ENCODE results near the gene AXL. TPM values are rescaled to one million over a fixed set of nuclear protein-coding genes. Genes with fewer than 3 reads are reported as not detected.

The AXL gene
- total and polyA plus RNA-seq, 2 of the 13 experiments (the other 11 are each of a cell fraction or from before 2014, with no cell fraction given) = 0.71 to 5.9 TPM

DNA sequence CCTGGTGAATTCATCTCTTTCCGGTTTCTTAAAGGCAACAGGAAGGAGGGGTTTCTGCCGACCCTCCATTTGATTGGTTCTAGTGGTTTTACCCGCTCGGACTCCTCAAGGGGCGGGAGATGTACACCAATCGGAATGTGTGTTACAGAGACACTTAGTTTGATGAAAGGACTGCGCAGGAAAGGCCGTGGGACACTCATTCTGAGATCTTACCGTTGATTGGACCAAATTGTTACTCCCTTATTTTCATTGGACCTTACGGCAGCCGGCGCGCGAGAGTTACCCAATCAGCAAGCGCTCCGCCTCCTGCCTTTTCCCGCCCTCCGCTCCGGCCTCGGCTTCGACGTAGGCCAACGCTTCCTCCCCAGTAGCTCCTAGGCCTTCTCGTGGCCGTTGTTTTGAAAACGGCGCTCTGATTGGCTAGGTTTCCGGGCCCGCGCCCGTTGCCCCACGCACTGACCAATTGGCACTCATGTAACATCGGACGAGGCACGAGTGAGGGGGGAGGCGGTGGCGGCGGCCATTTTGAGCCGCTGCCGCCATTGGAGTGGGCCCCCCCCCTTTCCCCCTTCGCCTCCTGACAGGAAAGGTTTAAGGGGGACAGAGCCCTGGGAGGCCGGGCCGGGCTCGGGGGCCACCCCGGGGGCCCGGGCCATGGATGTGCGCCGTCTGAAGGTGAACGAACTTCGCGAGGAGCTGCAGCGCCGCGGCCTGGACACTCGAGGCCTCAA lies 45.0 kb downstream of the AXL start, which contains the start of gene HNRNPUL1 (continued):
- TF ChIP-seq, protein P1, sequence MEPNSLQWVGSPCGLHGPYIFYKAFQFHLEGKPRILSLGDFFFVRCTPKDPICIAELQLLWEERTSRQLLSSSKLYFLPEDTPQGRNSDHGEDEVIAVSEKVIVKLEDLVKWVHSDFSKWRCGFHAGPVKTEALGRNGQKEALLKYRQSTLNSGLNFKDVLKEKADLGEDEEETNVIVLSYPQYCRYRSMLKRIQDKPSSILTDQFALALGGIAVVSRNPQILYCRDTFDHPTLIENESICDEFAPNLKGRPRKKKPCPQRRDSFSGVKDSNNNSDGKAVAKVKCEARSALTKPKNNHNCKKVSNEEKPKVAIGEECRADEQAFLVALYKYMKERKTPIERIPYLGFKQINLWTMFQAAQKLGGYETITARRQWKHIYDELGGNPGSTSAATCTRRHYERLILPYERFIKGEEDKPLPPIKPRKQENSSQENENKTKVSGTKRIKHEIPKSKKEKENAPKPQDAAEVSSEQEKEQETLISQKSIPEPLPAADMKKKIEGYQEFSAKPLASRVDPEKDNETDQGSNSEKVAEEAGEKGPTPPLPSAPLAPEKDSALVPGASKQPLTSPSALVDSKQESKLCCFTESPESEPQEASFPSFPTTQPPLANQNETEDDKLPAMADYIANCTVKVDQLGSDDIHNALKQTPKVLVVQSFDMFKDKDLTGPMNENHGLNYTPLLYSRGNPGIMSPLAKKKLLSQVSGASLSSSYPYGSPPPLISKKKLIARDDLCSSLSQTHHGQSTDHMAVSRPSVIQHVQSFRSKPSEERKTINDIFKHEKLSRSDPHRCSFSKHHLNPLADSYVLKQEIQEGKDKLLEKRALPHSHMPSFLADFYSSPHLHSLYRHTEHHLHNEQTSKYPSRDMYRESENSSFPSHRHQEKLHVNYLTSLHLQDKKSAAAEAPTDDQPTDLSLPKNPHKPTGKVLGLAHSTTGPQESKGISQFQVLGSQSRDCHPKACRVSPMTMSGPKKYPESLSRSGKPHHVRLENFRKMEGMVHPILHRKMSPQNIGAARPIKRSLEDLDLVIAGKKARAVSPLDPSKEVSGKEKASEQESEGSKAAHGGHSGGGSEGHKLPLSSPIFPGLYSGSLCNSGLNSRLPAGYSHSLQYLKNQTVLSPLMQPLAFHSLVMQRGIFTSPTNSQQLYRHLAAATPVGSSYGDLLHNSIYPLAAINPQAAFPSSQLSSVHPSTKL (CRISPR knock-in tag; IDR thresholded peaks at IDR 0.05) = peak; percentile 44; the same call in 1 of the 2 replicates
- TF ChIP-seq MTF1 (CRISPR knock-in tag; IDR thresholded peaks at IDR 0.05) (no peak), ZNF10 (CRISPR knock-in tag; IDR thresholded peaks at IDR 0.05; ENCODE audit: borderline replicate concordance, low read depth) (no peak), RFXAP (CRISPR knock-in tag; IDR thresholded peaks at IDR 0.05; ENCODE audit: borderline replicate concordance) (peak; percentile 75), SRY (CRISPR knock-in tag; IDR thresholded peaks at IDR 0.05) (peak; percentile 51; the same call in 1 of the 2 replicates), CENPT (CRISPR knock-in tag; IDR thresholded peaks at IDR 0.05; ENCODE audit: low read depth) (no peak), SRSF1 (optimal IDR thresholded peaks at IDR 0.05; ENCODE audit: low read depth, low read length) (peak; percentile 96), JUN (CRISPR knock-in tag; IDR thresholded peaks at IDR 0.05) (no peak), THAP11 (CRISPR knock-in tag; IDR thresholded peaks at IDR 0.05) (peak; percentile 92), ZNF350 (CRISPR knock-in tag; IDR thresholded peaks at IDR 0.05; ENCODE audit: borderline replicate concordance, low read depth) (peak; percentile 71; the same call in 1 of the 2 replicates), ZNF780A (CRISPR knock-in tag; IDR thresholded peaks at IDR 0.05) (no peak; the same call in 1 of the 2 replicates), ZNF790 (CRISPR knock-in tag; IDR thresholded peaks at IDR 0.05; ENCODE audit: borderline replicate concordance) (no peak), ZNF124 (CRISPR knock-in tag; IDR thresholded peaks at IDR 0.05) (0 out of 2 replicates have a peak, but pooled peaks have one; percentile 50), BHLHE40 (IDR thresholded peaks at IDR 0.05; ENCODE audit: low read length) (no peak; the same call in none of the 2 replicates), BCL6 (CRISPR knock-in tag; IDR thresholded peaks at IDR 0.05) (no peak; the same call in 1 of the 2 replicates), FOXA3 (CRISPR knock-in tag; IDR thresholded peaks at IDR 0.05) (peak; percentile 62; the same call in 1 of the 2 replicates), ZFYVE20 (CRISPR knock-in tag; IDR thresholded peaks at IDR 0.05; ENCODE audit: borderline replicate concordance, low read depth) (no peak), MAFK (conservative IDR thresholded peaks at IDR 0.05 in 1 of 2, IDR thresholded peaks at IDR 0.05 in 1 of 2; ENCODE audit: low read length in 2 of 2) (no peak), TOE1 (CRISPR knock-in tag; IDR thresholded peaks at IDR 0.05) (no peak)
- TF ChIP-seq, protein P2, sequence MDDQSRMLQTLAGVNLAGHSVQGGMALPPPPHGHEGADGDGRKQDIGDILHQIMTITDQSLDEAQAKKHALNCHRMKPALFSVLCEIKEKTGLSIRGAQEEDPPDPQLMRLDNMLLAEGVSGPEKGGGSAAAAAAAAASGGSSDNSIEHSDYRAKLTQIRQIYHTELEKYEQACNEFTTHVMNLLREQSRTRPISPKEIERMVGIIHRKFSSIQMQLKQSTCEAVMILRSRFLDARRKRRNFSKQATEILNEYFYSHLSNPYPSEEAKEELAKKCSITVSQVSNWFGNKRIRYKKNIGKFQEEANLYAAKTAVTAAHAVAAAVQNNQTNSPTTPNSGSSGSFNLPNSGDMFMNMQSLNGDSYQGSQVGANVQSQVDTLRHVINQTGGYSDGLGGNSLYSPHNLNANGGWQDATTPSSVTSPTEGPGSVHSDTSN (CRISPR knock-in tag; IDR thresholded peaks at IDR 0.05; ENCODE audit: borderline replicate concordance) = no peak
- TF ChIP-seq, protein P3, sequence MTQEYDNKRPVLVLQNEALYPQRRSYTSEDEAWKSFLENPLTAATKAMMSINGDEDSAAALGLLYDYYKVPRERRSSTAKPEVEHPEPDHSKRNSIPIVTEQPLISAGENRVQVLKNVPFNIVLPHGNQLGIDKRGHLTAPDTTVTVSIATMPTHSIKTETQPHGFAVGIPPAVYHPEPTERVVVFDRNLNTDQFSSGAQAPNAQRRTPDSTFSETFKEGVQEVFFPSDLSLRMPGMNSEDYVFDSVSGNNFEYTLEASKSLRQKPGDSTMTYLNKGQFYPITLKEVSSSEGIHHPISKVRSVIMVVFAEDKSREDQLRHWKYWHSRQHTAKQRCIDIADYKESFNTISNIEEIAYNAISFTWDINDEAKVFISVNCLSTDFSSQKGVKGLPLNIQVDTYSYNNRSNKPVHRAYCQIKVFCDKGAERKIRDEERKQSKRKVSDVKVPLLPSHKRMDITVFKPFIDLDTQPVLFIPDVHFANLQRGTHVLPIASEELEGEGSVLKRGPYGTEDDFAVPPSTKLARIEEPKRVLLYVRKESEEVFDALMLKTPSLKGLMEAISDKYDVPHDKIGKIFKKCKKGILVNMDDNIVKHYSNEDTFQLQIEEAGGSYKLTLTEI (CRISPR knock-in tag; conservative IDR thresholded peaks at IDR 0.05) = no peak
- TF ChIP-seq, protein P4, sequence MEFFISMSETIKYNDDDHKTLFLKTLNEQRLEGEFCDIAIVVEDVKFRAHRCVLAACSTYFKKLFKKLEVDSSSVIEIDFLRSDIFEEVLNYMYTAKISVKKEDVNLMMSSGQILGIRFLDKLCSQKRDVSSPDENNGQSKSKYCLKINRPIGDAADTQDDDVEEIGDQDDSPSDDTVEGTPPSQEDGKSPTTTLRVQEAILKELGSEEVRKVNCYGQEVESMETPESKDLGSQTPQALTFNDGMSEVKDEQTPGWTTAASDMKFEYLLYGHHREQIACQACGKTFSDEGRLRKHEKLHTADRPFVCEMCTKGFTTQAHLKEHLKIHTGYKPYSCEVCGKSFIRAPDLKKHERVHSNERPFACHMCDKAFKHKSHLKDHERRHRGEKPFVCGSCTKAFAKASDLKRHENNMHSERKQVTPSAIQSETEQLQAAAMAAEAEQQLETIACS (CRISPR knock-in tag; IDR thresholded peaks at IDR 0.05) = no peak

All from HepG2 (cell line).